GM10248 (cell line): ENCODE measurements around the gene CPNE5.

Experiments
- CTCF ChIA-PET: fragments of 300-600 bp; sonication (Branson Sonifier 250); formaldehyde crosslinking; extraction: SDS; loops from one replicate; lab custom pipeline; 2021; ENCODE audit warnings: antibody characterized with exemption; lab: Yijun Ruan, JAX
- POLR2A ChIA-PET: fragments of 350-650 bp; sonication (Branson Sonifier 250); formaldehyde crosslinking; extraction: SDS; loops from one replicate; lab custom pipeline; 2020; ENCODE audit warnings: antibody characterized with exemption; lab: Yijun Ruan, JAX
- DNase-seq: peaks from one replicate; pipeline ENCODE4 v3.0.0; 2012; ENCODE audit errors: extremely low spot score
- CTCF ChIP-seq: IDR thresholded peaks from 2 replicates; pipeline ENCODE4 v1.5.1; 2012; ENCODE audit warnings: mild to moderate bottlenecking, low read depth; ENCODE audit errors: extremely low read depth, missing control alignments, control extremely low read depth

CPNE5 gene

GRCh38 chr6:36794713-36795065 is 44.6 kb downstream of the CPNE5 start:
- ChIA-PET CTCF (interaction anchor here (1.1 to 1.2 kb wide), 2 partner anchors 19 to 20 kb away, joined by 3 to 4 read pairs; no protein-coding TSS in a partner anchor), POLR2A (no interaction called here)
- DNase-seq = no peak
- TF ChIP-seq CTCF = no peak

GRCh38 chr6:36793913-36794712 is 45.1 kb downstream of the CPNE5 start:
- POLR2A ChIA-PET = no interaction called here
- no peak for TF ChIP-seq CTCF
- CTCF ChIA-PET = interaction anchor here (1.1 to 4.0 kb wide), 4 partner anchors 11 to 179 kb away, joined by 3 to 23 read pairs (median 4); no protein-coding TSS in a partner anchor
- DNase-seq = no peak

GRCh38 chr6:36793296-36793912 is 45.8 kb downstream of the CPNE5 start:
- ChIA-PET CTCF (interaction anchor here (0.6 to 4.0 kb wide), 4 partner anchors 11 to 178 kb away, joined by 3 to 23 read pairs (median 4); no protein-coding TSS in a partner anchor), POLR2A (no interaction called here)
- no peak for TF ChIP-seq CTCF
- no peak for DNase-seq

GRCh38 chr6:36791521-36792135 is 47.6 kb downstream of the CPNE5 start:
- ChIA-PET POLR2A (no interaction called here), CTCF (interaction anchor here (0.7 to 4.0 kb wide), 11 partner anchors 9 to 176 kb away, joined by 3 to 23 read pairs (median 3); no protein-coding TSS in a partner anchor)
- no peak for TF ChIP-seq CTCF
- no peak for DNase-seq

GRCh38 chr6:36791085-36791484 is 48.2 kb downstream of the CPNE5 start:
- ChIA-PET CTCF (interaction anchor here (0.7 to 4.0 kb wide), 8 partner anchors 8 to 175 kb away, joined by 3 to 23 read pairs (median 4); no protein-coding TSS in a partner anchor), POLR2A (no interaction called here)
- no peak for TF ChIP-seq CTCF
- no peak for DNase-seq

- DNase-seq = no peak
- CTCF ChIA-PET = interaction anchor here (1.5 to 26.2 kb wide), 2 partner anchors 25 to 27 kb away, joined by 4 to 596 read pairs; no protein-coding TSS in a partner anchor
- POLR2A ChIA-PET = interaction anchor here (0.6 kb wide), 1 partner anchor 92 kb away, joined by 3 read pairs; no protein-coding TSS in a partner anchor
Observed at GRCh38 chr6:36788768-36789167, 50.5 kb downstream of the CPNE5 start.

More at GRCh38 chr6:36788768-36789167, 50.5 kb downstream of the CPNE5 start:
- no peak for TF ChIP-seq CTCF
